ENCODE results near the gene ICOSLG.
"Not testable (repeated sequence)": the region's sequence is repeated elsewhere in the genome, so short reads cannot be mapped to it uniquely, and the experiment has no call there.

The ICOSLG gene

DNA sequence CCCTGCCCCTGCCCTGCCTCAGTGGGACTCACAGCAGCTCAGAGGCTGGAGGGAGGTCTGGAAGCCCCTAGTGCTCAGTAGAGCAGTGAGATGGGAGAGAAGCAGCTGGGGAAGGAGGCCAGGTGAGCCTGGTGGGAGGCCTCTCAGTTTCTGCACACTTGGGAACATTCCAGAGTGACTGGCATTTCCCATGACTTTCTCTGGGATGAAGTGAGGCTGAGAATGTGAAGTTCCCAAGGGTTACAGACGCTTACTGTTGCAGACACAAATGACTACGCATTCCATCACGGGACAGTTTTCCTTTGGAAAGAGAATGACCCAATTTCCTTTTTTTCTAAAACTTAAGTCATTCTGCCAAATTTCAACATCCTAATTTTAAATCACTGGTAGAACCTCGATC, 59.2 kb downstream of the ICOSLG start:
- DNase-seq (ENCODE audit: low read depth in 3 of 3) = not testable (repeated sequence)

DNA sequence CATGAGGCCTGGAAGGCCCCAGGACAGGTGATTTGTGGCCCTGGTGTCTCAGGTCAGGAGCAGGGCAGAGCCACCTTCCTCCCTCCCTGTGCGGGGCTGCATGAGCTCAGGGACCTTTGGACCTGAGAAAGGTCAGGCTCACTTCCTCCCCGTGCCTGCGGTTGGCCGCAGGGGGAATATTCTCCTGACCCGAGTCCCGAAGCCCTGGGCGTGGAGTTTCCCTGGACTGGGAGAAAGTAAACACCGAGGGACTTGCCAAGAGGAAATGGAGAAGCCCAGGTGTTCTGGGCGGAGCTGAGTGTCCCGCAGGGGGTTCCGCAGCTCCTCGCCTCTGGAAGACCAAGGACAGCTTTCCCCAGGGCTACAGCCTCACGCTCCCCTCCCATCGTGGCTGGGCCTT, 64.6 kb downstream of the ICOSLG start:
- not testable (repeated sequence) for DNase-seq (ENCODE audit: low read depth in 3 of 3)

DNA sequence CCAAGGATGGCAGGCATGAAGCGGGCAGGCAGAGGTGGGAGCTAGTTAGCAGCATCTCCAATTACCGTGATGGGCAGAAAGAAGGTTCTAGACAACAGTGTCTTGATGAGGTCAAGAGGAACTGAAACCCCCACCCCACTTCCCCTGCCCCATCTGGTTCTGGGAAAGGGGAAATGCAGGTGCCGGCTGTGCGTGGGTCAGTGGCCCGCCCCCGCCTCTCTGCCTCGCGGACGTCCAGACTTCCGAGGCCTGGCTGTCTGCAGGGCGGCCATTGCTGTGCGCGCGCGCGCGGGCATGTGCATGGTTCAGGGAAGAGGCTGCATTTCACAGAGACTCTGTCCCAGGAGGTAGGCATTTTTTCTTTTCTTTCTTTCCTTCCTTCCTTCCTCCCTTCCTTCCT, 65.6 kb downstream of the ICOSLG start:
- DNase-seq (ENCODE audit: low read depth in 3 of 3) = not testable (repeated sequence)
